T follicular helper cell (primary cell): Measurements from ENCODE around the gene RER1.
"Not testable (repeated sequence)": the region's sequence is repeated elsewhere in the genome, so short reads cannot be mapped to it uniquely, and the experiment has no call there.

Source experiments
- DNase-seq: peaks from one replicate; pipeline ENCODE4 v3.0.0-alpha.2; 2020; ENCODE audit warnings: low read depth

The RER1 gene

DNA sequence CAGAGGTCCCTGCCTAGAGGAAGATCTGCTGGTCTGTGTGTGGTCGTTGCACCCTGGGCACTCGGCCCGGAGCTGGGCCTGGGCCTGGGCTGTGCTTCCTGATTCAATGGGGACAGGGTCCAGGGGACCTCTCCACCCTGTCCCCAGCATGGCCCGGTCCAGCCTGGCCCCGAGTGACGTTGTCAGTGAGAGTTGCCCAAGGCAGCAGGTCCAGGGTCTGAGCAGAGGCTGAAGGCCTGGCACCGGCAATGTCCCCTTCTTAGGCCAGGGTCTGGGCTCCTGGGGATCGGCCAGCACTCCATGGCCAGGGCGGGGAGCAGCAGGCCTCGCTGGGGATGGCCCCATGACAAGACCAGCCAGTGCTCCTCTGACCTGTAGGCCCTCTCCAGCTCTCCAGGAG, 36.3 kb downstream of the RER1 start:
- no peak for DNase-seq

DNA sequence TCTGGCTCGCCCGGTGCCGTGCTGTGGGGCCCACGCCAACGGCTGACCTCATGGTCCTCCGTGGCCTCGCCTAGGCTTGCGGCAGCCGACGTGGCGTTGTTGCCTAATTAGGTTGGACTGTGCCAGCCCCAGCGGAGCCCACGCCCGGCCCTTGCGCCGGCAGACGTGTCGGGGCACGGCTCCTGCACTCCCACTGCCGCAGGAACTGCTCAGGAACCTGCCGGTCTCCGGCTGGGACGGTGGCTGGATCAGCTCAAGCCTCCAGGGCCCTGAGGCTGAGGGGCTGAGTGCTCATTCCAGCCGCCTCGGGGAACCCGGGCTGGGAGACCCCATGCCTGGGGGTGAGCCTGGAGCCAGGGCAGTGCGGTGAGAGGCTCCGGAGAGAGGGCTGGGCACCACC, 36.8 kb downstream of the RER1 start:
- DNase-seq = no peak

DNA sequence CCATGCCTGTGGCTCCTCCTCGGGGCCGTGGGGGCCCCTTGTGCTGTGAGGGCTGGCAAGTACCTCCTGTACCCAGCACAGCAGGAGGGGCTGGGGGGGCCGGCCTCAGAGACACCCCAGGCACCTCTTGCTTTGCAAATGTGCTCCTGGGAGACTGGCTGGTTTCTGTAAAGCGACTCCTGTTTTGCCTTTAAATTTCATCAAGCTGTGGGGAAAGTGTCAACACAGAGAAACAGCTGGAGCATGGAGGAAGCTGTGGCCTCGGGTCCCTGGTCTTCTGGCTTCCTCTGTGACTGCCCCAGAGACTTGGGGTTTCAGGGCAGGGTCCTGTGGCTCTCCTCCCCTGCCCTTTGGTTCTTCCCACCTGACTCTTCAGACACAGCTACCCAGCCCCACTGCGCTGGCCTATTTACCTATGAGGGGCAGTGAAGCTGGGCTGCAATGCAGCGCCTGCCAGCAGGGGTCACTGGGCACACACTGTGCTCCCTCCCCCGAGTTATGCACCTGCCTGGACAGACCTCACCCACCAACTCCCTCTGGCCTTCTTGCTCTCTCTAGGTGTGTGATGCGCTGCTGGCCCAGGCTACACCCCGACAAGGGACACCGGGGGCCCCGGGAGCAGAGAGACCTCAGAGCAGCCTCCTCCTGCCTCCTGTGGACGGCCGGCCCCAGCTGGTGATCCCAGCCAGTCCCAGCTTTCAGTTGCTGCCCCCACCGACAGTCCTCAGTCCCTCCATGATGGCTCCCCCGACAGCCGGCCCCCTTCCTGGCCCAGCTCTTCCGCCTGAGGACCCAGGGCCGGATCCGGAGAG, 38.3 kb downstream of the RER1 start:
- no peak for DNase-seq

DNA sequence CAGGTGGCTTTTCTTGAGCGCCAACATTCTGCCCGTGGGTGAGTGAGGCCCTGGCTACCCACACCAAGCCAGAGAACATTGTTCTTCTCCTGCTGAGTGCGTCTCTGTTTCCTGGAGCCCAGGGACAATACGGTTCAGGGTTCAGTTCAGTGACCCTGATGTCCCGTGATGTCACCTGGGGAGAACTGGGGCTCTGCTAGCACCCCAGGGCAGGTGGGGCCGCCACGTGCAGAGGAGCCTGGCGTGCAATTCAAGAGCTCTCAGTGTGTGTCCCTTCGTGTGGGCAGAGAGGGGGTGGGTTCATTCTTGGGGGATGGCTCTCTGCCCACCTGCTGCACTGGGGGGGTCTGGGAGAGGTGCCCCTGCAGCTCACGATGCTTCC, 38.9 kb downstream of the RER1 start:
- DNase-seq = no peak

DNA sequence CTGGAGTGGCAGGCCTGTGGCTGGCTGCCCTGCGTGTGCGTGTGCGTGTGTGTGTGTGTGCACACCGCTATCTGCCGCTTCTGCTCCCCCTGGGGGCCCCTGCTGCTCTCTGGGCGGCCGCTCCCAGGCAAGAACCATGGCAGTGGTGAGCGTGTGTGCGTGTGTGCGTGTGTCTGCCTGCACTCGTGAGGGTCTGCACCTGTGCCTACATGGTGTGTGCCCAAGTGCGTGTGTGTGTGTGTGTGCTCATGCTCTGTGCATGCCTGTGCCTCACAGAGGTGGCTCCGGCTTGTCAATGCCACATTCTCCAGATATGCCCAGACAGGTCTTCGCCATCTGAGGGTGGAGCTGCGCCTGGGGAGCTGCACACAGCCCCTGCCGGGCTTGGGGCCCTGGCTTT, 39.5 kb downstream of the RER1 start:
- DNase-seq = no peak

DNA sequence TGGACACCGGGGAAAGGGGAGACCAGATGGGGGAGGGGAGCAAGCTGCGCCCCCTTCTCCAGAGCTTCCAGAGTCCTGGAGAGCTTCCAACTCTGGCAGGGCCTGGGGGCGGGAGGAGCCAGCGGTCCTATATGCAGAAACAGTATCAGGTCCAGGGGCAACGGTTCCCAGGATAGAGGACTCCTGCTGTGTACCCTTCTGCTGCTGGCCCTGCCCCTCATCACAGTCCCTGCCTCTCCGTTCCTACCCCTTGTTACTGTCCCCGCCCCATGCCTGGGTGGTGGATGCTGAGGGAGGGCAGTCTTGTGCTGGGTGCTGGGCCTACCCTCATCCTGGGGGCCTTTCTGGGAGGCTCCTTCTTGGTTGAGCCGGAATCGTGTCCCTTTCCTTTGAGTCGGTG, 39.9 kb downstream of the RER1 start:
- DNase-seq = no peak

DNA sequence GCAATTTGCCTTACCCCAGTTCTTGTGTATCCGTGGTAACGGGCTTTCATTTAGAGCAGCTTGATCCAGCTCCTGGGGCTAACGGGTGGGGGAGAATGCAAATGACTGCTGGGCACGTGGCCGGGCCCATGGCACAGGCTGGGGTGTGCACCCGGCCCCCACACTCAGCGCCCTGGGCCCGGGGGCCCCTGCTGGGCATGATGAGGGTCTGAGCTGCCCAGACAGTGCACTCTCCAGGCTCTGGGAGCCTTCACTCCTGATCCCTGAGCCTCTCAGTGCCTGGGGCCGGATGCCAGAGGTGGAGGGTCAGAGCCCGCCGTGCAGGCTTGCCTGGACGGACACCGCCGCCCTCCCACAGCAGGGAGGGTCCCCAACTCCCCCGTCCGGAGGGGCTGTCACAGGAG, 40.8 kb downstream of the RER1 start:
- no peak for DNase-seq

DNA sequence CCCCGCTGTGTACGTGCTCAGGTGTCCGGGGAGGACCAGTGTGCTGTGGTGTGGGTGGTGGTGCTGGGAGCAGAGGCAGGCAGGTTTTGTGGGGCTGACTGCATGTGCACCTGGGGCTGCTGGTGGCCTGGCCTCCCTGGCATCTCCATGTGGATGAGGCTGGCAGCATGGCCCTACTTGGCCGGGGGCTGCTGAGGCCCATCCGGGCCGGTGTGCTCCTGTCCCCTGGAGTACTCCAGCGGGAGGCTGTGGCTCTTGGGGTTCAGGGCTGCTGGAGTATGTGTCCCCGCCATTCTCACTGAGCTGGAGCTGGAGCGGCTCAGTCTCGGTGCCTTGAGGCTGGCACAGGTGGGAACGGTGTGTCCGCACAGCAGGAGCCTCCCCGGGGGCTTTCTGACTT, 41.6 kb downstream of the RER1 start:
- DNase-seq = no peak

DNA sequence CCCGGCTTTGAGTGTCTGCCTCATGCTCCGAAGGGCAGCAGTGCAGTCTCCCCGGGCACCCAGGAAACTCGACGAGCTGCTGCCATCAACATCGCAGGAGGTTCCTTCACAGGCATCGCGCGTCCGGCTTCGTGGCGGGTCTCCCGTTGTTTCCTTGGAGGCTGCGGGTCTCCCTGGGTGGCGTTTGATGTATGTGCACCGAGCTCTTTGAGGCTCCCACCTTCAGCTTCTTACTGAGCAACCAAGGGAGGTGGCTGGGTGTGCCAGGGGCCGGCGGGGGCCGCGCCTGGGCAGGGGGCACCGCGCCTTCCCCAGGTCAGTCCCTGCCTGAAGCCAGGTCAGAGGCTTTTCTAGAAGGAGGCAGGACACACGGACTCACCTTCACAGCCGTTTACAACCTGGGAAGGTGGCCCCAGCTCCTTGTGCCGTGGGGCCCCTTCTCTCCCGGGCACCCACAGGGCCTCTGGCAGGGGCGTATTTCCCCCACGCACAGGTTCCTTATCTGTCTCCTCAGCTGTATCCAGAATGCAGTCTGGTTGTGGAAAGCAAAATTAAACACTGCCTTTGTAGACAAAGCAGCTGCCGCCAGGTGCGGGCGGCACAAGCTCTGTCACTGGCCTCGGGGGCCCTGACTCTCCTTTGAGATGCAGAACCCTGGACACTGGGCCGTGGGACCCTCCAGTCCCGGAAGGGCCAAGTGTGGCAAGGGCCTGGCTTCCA, 42.5 kb downstream of the RER1 start:
- DNase-seq = no peak

DNA sequence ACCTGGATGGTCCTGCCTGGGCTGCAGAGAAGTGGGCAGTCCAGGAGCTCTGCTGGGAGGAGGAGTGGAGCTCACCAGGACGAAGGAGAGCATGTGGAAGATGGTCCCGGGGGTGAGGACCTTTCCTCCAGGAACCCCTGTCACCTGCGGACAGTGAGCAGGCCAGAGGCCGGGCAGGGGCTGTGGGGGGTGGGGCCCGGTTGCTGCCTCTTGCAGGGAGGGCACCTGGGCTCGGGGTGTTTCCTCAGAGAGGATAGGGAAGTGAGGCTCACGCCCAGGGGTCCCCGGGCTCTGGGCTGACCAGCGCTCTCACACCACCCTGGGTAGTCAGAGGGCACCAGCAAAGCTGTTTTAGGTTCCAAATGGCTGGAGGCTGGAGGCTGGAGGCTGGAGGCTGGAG, 43.5 kb downstream of the RER1 start:
- DNase-seq = no peak

DNA sequence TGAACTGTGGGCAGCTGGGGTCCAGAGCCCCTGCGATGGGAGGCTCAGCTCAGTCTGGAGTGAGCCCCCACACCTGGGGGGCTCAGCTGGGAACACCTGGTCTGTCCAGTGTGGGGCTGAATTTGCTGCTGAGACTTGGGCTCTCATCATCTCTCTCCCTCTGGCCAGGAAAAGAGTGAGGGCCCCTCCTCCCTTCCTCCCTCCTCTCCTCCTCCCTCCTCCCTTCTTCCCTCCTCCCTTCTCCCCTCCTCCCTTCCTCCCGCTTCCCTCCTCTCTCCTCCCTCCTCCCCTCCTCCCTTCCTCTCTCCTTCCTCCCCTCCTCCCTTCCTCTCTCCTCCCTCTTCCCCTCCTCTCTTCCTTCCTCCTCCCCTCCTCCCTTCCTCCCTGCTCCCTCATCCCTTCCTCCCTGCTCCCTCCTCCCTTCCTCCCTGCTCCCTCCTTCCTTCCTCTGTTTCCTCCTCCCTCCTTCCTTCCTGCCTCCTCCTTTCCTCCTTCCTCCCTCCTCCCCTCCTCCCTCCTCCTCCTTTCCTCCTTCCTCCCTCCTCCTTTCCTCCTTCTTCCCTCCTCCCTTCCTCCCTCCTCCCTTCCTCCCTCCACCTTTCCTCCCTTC, 44.2 kb downstream of the RER1 start:
- no peak for DNase-seq

DNA sequence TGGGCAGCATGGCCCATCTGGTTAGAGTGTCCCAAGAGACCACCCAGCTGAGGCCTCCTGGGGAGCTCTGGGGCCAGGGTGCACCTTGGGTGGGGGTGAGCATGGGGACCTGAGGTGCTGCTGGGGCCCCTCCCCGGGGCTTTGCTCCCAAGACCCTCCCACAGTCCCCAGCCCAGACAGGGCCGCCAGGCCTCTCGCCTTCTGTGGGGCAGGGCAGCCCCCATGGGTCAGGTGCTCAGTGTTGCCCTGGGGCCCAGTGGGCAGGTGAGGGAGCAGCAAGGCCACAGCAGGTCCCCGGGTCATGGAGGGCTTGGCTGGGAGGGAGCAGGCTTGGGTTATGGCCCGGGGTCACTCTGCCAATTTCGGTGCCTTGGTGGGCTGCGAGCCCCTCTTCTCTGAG, 45.2 kb downstream of the RER1 start:
- DNase-seq = no peak

DNA sequence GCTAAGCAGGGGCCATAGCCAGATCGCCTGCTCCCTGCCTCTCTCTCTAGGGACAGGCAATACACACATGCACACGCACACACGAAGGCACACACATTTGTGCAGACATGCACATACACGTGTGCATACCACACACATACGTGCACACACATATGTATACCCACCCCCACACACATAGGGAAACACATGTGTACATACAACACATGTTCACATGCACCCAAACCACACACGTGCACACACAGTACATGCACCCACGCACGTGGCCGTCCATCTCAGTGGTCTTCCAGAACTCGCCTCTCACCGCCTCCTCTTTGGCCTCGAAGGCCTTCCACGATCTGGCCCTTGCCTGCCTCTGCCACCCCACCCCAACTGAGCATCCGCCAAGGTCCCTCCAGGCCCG, 46.0 kb downstream of the RER1 start:
- DNase-seq = no peak

DNA sequence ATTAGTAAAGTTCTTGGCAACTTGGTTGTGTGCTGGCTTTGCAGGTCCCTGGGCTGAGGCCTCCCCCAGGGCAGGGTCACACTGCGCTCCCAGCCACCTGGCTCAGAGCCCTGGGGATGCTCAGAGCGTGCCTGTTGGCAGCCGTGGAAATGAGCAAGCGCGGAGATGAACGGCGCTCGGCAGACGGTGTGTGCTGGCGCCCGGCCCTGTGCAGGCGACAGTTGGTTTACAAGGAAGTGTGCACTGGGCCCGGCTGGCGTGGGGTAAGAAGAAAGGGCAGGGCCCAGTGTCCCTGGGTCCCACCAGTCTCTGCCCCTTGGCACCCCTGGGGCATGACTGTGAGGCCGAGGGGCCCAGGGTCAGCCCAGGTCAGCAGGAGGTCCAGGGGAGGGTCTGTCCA, 46.4 kb downstream of the RER1 start:
- no peak for DNase-seq

DNA sequence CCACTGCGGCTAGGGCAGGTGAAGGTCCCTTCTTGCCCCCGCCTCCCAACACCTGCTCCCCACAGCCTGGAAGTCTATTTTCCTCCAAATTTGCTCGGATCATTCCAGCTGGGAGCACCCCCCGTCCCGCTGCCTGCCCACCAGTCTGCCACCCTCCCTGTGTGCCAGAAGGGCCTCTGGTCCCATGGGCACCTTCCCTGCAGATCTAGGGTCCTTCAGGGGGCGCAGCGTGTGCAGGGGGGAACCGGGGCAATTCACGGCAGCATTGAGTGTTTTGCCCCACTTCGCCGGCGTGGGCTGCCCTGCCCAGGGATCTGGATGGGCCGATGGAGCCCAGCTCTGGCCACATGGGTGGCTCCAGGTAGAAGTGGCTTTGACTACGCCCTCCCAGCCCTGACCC, 47.0 kb downstream of the RER1 start:
- no peak for DNase-seq

DNA sequence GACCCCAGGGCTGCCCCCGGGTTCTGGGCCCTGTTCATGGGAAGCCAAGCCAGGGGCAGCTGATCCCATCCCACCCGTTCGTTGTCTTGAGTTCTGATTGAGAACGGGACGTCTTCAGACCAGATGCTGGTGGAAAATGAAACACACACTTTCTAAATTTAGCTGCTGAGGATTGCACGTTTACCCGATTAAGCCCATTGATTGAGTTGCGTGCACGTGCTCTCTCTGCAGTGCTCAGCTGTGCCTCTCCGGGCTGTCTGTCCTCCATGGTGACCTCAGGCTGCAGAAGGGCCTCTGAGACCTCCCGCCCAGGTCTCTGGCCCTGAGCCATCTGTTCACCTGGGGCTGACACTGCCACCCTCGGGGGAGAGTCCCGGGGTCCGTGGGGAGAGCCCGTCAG, 47.7 kb downstream of the RER1 start:
- DNase-seq = no peak

DNA sequence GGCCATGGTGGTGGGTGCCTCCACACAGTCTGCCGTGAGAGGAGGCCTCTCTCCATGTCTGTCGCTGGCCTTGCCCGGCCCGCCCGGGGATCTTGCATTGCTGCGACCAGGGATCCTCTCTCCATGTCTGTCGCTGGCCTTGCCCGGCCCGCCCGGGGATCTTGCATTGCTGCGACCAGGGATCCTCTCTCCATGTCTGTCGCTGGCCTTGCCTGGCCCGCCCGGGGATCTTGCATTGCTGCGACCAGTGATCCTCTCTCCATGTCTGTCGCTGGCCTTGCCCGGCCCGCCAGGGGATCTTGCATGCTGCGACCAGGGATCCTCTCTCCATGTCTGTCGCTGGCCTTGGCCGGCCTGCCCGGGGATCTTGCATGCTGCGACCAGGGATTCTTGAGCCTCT, 48.7 kb downstream of the RER1 start:
- DNase-seq = not testable (repeated sequence)

DNA sequence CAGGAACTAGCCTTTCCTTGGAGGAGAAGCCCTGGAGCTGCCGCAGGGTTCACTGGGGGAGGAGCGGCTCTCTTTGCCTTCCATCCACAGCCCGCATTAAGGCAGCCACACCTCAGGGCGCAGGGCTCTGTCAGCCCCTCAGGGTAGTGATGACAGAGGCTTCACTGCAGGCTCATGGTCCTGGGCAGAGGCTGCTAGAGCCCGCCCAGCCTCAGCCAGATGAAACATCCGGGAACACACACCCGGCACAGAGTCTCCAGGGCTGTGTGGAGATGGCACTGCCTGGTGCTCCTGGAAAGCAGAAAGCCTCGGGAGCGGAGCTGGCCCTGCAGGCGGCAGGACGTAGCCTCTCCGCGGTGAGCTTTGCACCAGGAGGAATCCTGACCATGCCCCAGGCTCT, 50.1 kb downstream of the RER1 start:
- no peak for DNase-seq

DNA sequence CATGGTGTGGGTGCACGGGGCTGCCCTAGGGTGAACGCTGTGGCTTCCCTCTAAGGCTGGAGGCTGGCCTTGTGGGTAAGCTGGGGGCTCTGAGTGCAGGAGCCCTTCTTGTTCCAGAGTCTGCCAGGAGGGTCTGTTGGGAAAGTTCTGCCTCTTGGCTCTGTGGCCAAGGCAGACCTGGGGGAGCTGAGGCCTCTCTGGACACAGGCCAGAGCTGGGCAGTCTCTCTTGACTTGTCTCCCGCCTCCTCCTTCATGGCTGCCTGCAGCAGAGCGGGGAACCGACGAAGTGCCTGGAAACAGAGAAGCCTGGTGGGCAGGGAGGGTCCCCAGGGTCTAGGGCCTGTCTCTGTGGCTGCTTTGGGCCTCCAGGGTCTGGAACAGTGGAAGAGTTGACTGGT, 51.0 kb downstream of the RER1 start:
- DNase-seq = no peak

DNA sequence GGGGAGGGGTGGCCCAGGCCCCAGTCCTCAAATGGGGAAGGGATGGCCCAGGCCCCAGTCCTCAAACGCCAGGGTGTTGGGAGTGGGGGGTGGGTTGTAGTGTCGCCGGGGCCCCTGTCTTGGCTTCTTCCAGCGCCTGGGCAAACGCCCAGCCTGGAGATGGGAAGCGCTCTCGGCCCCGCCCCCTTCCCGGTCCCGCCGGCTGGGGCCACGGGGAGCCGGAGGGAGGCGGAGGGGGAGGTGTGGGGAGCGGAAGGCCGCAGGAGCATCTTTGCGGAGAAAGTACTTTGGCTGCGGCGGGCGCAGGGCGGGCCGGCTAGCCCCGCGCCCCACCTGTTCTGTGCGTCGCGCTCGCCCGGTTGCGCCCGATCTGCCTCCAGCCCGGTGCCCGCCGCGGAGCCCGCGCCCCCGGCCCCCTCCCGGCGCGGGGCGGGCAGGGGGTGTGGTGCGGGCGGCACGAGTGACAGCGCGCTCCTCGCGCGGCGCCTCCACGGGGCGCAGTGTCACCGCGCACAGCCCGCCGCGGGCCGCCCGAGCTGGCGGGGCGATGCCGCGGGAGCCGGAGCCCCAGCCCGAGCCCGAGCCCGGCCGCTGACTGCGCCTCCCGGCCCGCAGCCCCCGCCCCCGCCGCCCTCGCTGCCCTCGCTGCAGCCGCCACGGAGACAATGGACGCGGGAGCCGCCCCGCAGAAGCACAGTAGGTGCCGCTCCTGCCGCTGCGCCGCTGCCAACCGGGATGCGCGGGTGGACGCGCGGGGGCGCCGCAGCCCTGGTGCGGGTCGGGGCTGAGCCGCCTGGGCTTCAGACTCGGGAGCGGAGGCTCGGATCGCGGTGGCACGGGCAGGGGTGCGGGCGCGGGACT, 51.9 kb downstream of the RER1 start:
- peak; percentile 7 for DNase-seq

DNA sequence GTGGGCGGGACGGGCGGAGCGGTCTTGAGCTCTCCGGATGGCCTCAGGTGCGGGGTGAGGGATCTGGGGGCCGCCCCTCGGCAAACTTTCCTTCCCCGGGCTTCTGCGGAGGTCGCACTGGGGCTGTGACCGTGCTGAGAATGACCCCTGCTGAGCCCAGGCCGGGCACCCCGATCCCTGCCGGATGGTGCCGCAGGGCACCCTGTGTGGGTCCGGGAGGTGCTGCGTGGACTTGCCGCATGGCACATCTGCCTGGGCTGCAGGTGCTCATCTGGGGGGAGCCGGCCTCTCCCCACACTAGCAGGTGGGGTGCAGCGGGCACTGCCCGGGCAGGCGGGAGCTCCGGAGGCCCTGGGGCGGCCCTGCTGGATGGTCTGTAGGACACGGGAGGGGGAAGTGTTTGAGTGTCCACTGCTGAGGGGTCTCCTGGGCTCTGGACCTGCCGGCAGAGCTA, 52.5 kb downstream of the RER1 start:
- DNase-seq = no peak

DNA sequence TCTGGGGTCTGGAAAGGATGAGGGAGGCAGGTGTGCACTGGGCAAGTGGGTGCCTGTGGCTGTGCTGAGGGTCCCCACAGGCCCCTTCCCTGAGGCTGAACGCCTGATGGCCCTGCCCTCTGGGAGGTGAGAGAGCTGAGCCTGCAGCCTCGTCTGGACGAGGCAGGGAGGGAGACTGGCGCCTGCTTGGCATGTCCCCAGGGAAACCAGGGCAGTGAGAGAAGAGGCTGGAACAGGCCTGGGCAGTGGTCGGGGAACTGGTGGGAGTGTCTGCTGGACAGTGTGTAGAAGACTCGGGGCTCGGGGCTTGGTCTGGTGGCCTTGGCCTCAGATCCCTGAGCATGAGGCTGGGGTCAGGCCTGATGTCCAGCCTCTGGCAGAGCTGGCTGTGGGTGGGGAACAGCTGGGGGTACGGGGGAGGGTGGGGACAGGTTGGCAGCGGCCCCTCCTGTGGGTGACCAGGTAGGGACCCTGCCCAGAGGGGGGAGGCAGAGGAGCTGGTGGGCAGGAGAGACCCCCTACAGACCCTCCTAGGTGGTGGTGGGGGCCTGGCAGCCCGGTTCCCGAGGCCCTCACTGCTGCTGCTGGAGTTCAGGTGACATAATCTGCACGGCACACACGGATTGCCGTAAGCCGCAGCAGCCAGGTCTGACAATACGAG, 53.7 kb downstream of the RER1 start:
- DNase-seq = no peak
